ENCODE data around the gene PLK1. TPM values are rescaled to one million over a fixed set of nuclear protein-coding genes. Genes with fewer than 3 reads are reported as not detected.
A peak's percentile ranks its signal among the peaks of the same experiment; 100 is the strongest.

Gene PLK1
- total RNA-seq, 2 donors from 2014 or later: 6.6 to 15.6 TPM

DNA sequence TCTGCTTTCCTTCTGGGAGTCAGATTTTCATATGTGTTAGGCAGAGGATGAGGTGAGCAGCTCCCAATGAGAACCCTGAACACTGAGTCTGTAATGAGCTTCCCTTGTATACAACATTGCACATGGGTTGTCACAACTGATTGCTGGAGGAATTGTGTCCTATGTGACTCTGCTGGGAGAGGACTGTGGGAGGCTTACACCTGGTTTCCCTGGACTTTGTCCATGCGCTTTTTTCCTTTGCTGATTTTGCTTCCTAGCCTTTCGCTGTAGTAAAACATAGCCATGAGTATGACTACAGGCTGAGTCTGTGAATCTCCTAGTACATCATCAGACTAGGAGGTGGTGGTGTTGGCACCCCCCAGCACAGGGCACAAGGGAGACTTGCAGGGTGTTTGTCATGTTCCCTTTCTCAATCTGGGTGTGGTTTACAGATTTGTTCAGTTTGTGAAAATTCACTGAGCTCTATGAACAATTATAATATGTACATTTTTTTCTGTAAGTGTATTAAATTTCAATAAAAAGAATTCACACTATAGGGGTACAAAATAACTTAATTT is 1.7 kb upstream of the PLK1 start:
- intact Hi-C loops (cut with DNase I, micrococcal nuclease): no loop called here
- peak; percentile 56 for ATAC-seq
- no peak for DNase-seq

DNA sequence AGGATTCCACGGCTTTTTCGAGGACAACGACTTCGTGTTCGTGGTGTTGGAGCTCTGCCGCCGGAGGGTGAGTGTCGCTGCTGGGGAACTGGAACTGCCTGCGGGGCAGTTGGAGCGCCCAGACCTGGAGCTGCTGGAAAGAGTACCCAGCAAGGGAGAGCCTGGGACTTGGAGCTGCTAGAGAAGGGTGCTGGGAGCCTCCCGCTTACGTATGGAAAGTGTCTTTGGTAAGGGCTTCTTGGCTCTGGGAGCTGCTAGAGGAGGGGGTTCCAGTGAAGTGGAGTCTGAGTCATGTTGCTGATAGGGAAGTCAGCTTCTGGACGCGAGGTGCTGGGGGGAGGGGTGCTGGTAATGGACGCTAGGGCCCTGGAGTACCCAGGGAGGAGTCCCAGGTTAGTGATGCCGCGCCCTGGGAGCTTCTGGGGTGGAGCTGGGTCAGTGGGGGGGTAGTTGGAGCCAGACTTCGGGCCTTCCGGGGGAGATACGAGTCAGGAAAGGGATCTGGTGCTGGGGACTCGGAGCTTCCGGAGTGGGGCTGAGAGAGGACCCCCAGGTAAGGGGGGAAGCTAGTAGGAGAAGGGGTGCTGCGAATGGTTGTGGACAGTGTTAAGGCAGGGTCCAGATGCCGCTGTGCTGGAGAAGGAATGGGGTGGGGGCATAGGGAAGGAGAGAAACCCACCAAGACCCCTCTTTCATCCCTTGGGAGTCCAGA is 741 bp downstream of the PLK1 start:
- intact Hi-C loops (cut with DNase I, micrococcal nuclease): no loop called here
- peak; percentile 69 to 74 for DNase-seq
- ATAC-seq: peak; percentile 57

DNA sequence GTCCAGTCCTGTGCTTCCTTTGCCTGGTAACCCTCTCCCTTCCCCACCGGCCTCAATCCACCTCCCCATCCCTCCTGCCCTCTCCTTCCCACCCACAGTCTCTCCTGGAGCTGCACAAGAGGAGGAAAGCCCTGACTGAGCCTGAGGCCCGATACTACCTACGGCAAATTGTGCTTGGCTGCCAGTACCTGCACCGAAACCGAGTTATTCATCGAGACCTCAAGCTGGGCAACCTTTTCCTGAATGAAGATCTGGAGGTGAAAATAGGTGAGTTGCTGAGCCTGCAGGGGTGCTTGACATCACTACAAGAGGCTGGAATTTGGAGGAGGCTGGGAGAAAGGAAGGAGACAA is 1.3 kb downstream of the PLK1 start:
- no peak for ATAC-seq
- DNase-seq: no peak
- intact Hi-C loops (cut with DNase I, micrococcal nuclease): no loop called here

DNA sequence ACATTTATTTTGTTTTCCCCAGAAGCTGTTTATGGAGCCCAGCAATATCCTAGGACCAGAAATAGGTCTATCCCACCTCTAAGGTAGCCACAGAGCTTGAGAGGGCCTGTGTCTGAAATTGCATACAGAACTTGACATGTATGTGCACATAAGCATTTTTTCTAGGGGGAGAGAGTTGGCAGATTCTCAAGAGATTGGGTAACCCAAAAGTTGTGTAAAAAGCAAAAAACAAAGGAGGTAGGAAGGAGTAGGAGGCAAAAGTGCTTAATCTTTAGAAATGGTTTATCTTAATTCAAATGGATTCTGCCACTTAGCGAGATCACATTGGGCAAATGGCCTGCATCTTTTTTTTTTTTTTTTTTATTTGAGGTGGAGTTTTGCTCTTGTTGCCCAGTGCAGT is 3.5 kb downstream of the PLK1 start:
- ATAC-seq (no peak), DNase-seq (no peak)
- intact Hi-C loops (cut with DNase I, micrococcal nuclease): no loop called here

DNA sequence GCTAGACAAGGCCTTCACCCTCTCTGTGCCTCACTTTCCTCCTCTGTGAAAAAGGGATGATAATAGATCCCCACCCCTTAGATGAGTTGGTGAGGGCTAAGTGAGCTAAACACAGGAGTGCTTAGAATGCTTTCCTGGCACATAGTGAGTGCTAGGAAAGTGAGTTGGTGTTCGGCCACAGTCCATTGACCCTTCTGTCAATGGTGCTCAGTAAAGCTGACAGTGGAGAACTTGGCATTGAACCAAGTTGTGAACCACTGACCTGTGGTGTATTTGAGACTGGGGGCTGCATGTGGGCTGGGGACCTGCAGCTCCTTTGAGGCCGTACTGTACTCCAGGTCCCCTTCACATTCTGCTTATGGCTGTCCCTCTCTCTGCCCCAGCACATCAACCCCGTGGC is 4.8 kb downstream of the PLK1 start:
- intact Hi-C loops (cut with DNase I, micrococcal nuclease): no loop called here
- DNase-seq (no peak), ATAC-seq (no peak)

DNA sequence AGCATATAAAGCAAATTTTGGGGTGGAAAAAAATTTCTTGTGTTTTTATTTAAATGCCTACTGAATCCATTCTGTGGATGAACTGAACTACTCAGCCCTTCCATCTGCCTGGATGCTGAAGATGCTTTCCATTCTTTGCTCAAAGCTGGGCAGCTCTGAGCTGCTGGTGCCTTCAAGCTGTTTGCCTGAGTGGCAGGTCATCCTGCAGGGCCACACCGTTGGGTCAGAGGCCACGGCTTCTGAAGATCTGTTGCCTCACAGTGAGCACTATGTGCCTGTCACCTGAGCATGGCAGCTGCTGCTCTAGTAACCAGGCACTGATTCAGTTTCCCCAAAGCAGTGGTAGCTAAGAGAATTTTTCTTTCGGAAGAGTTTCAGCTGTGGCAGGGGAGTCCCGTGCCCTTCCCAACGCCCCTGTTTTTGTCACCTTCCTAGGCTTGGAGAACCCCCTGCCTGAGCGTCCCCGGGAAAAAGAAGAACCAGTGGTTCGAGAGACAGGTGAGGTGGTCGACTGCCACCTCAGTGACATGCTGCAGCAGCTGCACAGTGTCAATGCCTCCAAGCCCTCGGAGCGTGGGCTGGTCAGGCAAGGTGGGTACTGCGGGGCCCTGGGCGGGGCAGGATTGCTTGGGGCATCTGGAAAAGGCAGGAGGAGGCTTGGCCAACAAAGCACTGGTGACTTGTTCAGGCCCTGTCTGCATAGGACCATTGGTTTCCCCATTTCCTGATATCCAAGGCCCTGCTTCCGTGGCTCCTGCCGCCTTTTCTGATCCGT is 8.5 kb downstream of the PLK1 start:
- ATAC-seq: peak; percentile 6

DNA sequence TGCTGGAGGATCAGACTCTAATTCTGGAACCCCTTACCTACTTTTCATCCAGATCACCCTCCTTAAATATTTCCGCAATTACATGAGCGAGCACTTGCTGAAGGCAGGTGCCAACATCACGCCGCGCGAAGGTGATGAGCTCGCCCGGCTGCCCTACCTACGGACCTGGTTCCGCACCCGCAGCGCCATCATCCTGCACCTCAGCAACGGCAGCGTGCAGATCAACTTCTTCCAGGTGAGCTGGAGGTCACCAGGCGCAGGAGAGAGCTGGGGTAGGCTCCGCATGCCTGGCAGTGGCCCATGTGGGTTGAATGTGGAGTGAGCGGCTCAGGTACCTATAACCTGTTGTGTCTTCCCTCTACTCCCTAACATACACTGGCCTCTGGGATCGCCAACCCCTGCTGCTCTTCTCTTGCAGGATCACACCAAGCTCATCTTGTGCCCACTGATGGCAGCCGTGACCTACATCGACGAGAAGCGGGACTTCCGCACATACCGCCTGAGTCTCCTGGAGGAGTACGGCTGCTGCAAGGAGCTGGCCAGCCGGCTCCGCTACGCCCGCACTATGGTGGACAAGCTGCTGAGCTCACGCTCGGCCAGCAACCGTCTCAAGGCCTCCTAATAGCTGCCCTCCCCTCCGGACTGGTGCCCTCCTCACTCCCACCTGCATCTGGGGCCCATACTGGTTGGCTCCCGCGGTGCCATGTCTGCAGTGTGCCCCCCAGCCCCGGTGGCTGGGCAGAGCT is 10.9 kb downstream of the PLK1 start:
- intact Hi-C loops (cut with DNase I, micrococcal nuclease): no loop called here
- DNase-seq: no peak

More for the DNA sequence above, 8.5 kb downstream of the PLK1 start:
- intact Hi-C loops (cut with DNase I, micrococcal nuclease): no loop called here
- DNase-seq: no peak

DNA sequence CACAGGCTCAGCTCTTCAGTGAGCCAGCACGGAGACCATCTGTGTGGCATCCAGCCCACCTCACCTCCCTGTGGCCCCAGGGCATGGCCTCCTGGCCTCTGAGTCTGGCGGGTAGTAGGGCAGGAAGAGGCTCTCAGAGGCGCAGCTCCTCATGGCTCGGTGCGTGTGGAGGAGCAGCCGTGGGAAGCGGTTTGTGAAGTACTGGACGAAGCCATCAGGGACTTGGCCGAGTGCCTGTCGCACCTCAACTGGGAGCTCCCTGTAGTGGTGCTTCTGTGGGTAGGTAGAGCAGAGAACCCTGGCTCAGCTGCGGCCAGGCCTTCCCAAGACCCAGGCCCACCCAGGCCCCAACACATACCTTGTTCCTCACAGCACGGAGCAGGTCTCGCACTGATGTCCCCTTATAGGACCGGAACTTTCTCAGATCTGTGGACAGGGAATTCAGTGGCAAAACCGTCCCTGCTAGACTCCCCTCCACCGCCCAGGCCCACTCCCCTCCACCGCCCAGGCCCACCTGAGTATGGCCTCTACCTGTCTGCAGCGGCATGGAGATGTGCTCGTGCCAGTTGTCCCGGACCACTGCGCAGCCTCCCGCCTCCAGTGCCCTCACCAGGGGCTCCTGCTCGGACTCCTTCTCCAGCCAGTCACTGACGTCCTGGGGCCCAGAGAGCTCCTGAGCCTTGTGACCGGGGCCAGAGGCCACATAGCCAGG is 12.2 kb downstream of the PLK1 start:
- ATAC-seq: no peak
- intact Hi-C loops (cut with DNase I, micrococcal nuclease): no loop called here
- no peak for DNase-seq

More for the DNA sequence above, 10.9 kb downstream of the PLK1 start:
- peak; percentile 16 for ATAC-seq

DNA sequence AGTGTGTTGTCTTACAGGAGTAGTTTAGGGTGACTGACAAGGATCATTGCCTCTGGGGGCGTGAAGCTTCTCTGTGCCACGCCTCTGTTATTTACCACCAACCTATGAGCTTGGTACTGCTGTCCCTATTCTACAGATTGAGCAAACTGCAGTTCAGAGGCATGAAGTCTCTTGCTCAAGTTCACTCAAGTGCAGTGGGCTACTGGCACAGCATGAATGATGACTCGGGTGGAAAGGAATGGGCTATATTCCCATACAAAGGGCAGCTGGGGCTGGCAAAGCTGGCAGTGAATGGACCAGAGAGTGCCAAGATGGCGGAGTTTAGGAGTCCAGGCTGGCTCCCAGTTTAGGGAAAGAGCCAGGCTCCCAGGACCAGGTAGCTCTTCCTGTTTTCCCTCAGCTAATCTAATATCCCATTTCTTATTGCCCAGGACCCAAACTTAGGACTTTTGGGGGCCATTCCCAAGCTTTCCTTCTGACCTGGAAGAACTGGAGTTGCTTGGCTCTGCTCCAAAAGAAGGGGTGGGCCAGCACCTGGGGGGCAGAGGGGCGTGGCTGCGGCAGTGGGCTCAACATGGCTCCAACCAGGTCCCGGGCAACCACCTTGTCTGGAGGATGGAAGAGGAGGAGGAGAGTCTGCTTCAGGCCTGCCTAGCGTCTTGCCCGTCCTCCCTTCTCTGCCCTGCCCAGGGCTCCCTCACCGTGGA is 12.9 kb downstream of the PLK1 start:
- peak; percentile 2 for ATAC-seq
- intact Hi-C loops (cut with DNase I, micrococcal nuclease): no loop called here
- no peak for DNase-seq

DNA sequence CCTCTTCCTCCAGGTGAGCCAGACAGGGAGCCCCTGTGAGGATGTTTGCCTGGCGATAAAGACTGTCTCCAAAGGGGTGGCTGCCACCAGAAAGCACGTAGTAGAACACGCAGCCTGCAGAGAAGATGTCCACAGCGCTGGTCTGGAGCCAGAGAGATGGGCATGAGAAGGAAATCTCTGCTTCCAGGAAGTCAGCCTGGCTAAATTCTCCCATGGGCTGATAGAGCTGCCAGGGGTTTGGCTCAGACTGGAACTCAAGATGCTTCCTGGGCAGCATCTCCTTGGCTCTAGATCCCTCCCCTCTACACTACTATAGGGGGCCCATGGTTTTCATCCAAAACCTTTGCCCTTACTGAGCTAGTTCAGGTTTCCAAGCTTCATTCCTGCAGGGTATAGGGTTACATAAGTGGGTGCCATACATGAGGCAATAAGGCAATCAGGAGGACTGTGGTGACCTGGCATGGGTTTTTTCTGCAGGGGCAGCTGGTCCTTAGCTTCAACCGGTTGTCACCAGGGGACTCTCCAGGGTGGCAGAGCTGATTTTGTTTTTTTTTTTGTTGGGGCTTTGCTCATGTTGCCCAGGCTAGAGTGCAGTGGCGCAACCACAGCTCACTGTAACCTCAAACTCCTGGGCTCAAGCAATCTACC is 13.6 kb downstream of the PLK1 start:
- intact Hi-C loops (cut with DNase I, micrococcal nuclease): no loop called here
- ATAC-seq: no peak

DNA sequence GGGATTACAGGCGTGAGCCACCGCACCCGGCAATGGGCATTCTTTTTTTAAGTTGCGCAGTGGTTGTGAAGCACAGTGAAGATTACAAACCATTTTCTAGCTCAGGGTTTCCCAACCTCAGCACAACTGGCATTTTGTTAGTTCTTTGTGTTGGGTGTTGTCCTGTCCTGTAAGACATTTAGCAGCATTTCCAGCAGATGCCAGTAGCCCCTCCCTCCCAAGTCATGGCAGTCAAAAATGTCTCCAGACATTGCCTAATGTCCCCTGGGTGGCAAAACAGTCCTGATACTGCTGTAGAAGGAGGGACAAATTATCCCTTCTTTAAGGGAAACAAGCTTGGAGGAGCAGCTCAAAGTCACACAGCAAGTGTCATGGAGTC is 15.6 kb downstream of the PLK1 start:
- intact Hi-C loops (cut with DNase I, micrococcal nuclease): no loop called here
- ATAC-seq (no peak), DNase-seq (no peak)

More for the DNA sequence above, 13.6 kb downstream of the PLK1 start:
- DNase-seq: no peak

DNA sequence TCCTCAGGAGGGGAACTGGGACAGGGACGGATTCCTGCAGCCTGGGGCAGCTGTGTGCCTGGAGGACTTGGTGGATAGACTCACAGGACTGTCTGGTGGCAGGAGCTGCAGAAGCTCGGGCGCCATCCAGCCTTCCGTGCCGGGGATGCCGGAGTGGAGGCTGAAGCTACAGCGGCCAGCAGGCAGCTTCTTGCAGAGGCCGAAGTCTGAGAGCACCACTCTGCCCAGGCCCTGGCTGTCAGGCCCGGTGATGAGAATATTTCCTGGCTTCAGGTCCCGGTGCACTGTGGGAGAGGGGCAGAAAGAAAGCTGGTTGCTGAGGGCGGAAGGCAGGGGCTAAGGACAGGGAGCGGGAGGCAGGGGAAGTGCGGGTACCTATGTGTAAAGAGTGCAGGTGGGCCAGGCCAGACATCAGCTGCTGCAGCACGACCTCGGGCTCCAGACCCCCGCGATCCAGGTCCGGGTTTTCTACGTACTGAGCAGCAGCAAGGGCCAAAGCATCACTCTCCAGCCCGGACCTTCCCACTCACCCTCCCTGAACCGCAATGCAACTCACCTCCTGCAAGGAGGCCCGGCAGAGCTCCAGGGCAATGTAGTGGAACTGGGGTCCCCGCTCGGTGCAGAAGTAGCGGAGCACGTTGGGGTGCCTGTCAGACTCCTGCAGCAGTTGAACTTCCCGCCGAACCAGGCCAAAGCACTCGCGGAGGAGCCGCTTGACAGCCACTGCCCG is 16.1 kb downstream of the PLK1 start:
- ATAC-seq (no peak), DNase-seq (no peak)
- intact Hi-C loops (cut with DNase I, micrococcal nuclease): no loop called here

DNA sequence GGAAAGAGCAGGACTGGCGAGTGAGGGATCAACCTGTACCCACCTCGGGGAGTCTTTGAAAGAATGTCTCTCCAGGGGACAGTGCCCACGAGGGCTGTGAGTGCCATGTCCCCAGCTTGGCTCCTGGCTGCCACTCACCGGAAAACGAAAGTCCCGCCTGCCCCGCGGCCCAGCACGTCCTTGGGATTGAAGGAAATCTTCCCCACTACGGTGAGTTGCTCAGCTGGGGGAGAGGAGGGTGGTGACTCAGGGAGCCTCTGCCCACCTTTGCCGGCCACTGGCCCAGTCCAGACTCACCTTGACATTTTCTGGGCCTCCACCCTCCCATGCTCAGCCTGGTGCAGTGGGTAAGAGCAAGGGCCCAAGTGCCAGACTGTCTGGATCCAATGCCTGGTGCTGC is 17.1 kb downstream of the PLK1 start:
- intact Hi-C loops (cut with DNase I, micrococcal nuclease): no loop called here
- no peak for ATAC-seq
- no peak for DNase-seq

DNA sequence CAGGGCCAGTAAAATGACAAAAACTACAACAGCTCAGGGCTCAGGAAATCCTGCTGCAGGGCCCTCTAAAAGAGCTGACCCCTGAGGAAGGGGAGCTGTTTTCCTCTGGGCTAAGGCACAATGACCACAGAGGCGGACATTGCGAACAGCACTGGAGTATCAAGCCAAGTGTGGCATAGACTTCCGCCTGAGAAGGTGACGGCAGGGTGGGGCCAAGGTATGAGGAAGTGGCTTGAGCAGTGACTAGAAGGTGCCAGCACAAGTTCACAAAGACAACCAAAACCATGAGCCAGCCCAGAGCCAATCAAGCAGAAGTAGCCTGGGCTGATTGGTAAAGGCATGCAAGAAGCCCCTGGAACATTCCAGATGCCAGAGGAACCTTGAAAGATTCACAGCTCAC is 20.4 kb downstream of the PLK1 start:
- DNase-seq (peak; percentile 81 to 92), ATAC-seq (peak; percentile 91)
- intact Hi-C loops (cut with DNase I, micrococcal nuclease): no loop called here

DNA sequence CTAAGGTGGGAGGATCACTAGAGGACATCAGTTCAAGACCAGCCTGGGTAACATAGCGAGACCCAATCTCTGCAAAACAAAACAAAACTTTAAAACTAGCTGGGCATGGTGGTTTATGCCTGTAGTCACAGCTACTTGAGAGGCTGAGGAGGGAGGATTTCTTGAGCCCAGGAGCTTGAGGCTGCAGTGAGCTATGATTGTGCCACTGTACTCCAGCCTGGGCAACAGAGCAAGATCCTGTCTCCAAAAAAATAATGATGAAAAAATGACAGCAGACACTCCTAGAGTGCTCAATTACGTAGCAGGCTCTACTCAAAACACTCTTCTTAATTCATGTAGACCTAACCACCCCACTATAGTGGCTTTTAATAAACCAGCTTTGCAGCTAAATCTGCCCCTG is 21.4 kb downstream of the PLK1 start:
- DNase-seq (no peak), ATAC-seq (no peak)
- intact Hi-C loops (cut with DNase I, micrococcal nuclease): no loop called here

DNA sequence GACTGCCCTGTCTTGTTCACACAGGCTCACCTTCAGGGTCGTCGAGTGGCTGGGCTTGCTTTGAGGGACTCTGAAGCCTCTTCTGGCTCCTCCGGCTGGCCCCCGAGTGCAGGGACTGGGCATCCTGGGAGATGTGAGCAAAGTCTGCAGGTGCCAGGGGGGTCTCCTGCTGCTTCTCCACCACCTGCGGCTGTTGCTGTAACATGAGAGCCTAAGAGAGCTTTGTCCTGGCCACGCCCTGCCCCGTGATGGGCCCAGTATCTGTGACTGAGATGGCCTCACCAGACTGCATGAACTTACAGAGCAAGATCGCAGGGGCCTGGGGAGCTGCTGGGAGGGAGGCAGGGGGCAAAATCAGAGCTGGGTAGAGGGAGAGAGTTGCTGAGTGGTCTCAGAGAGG is 21.8 kb downstream of the PLK1 start:
- intact Hi-C loops (cut with DNase I, micrococcal nuclease): no loop called here
- DNase-seq (peak in 1 of 2 donors; percentile 61), ATAC-seq (peak; percentile 34)

DNA sequence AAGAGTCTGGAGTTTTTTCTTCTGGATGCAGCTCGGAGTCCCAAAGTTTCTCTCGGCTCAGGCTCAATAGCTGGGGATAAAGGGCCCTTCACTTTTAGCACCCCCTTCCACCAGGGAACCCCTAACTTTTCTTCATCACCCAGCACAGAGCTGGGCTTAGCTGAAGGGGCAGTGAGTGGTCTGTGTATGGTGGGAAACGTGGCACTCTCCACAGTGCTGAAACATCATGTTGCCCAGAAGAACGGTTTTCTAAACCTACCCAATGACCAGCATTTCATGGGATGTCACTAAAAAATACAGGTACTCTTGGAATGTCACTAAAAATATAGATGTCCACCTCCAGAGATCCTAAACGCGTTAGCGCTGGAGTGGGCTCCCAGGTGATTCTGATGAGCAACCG is 22.4 kb downstream of the PLK1 start:
- ATAC-seq (no peak), DNase-seq (no peak)
- intact Hi-C loops (cut with DNase I, micrococcal nuclease): no loop called here

Data from left colon (tissue), 2 donors.